DOHH2 (cell line): ENCODE measurements around the gene SPSB1.

Source experiments
- H3F3A ChIP-seq: fragments of 200-600 bp; sonication (generic), shearing (Covaris generic); 2 replicates; pipeline ENCODE4 v1.6.0; 2016; ENCODE audit warnings: antibody characterized with exemption, mild to moderate bottlenecking; ENCODE audit not compliant: control insufficient read depth, insufficient read depth
- H3K27ac ChIP-seq: fragments of 200-600 bp; sonication (generic); 2 replicates; pipeline ENCODE4 v1.5.1; 2014; ENCODE audit warnings: low read depth, mild to moderate bottlenecking, low read length, moderate library complexity
- H3K27me3 ChIP-seq: fragments of 200-600 bp; sonication (generic); 2 replicates; pipeline ENCODE4 v1.6.1; 2014; ENCODE audit warnings: mild to moderate bottlenecking, low read length, mixed read lengths; ENCODE audit not compliant: control insufficient read depth
- H3K36me3 ChIP-seq: fragments of 200-600 bp; sonication (generic); 2 replicates; pipeline ENCODE4 v1.6.1; 2014; ENCODE audit warnings: mild to moderate bottlenecking, low read length, moderate library complexity, mixed read lengths; ENCODE audit not compliant: control insufficient read depth
- H3K4me1 ChIP-seq: fragments of 200-600 bp; sonication (generic); 2 replicates; pipeline ENCODE4 v1.6.1; 2014; ENCODE audit warnings: mild to moderate bottlenecking, low read length, mixed read lengths; ENCODE audit not compliant: control insufficient read depth
- H3K4me2 ChIP-seq: fragments of 200-600 bp; sonication (generic); 2 replicates; pipeline ENCODE4 v1.6.0; 2014; ENCODE audit warnings: mild to moderate bottlenecking, low read length, moderate library complexity
- H3K4me3 ChIP-seq: fragments of 200-600 bp; sonication (generic); 2 replicates; pipeline ENCODE4 v1.5.1; 2014; ENCODE audit warnings: mild to moderate bottlenecking, low read length, mixed read lengths
- H3K79me2 ChIP-seq: fragments of 200-600 bp; sonication (generic); 2 replicates; pipeline ENCODE4 v1.6.1; 2014; ENCODE audit warnings: mild to moderate bottlenecking, low read length, mixed read lengths; ENCODE audit not compliant: control insufficient read depth
- H3K9me2 ChIP-seq: fragments of 200-600 bp; sonication (generic); replicated peaks from 2 replicates; pipeline ENCODE4 v1.6.1; 2014; ENCODE audit warnings: mild to moderate bottlenecking, low read length, mixed read lengths; ENCODE audit not compliant: control insufficient read depth
- H3K9me3 ChIP-seq: fragments of 200-600 bp; sonication (generic); 2 replicates; pipeline ENCODE4 v1.6.1; 2014; ENCODE audit warnings: antibody characterized with exemption, low read length, mixed read lengths; ENCODE audit not compliant: control insufficient read depth, insufficient read depth
- H4K20me1 ChIP-seq: fragments of 200-600 bp; sonication (generic); 2 replicates; pipeline ENCODE4 v1.6.0; 2014; ENCODE audit warnings: low read depth, mild to moderate bottlenecking, antibody characterized with exemption, low read length, moderate library complexity; ENCODE audit not compliant: control insufficient read depth, insufficient read depth
- EZH2phosphoT487 ChIP-seq: fragments of 200-600 bp; sonication (generic); IDR thresholded peaks from 2 replicates; pipeline ENCODE4 v1.6.1; 2017; ENCODE audit warnings: borderline replicate concordance, mild to moderate bottlenecking, antibody characterized with exemption, low read length, moderate library complexity, mixed read lengths
- TF ChIP-seq, protein P1 (sequence below): fragments of 200-600 bp; sonication (generic); IDR thresholded peaks from one replicate; pipeline ENCODE4 v1.5.1; 2014; ENCODE audit warnings: antibody characterized with exemption, mild to moderate bottlenecking, low read depth, low read length; ENCODE audit not compliant: poor library complexity, severe bottlenecking

Gene SPSB1

DNA sequence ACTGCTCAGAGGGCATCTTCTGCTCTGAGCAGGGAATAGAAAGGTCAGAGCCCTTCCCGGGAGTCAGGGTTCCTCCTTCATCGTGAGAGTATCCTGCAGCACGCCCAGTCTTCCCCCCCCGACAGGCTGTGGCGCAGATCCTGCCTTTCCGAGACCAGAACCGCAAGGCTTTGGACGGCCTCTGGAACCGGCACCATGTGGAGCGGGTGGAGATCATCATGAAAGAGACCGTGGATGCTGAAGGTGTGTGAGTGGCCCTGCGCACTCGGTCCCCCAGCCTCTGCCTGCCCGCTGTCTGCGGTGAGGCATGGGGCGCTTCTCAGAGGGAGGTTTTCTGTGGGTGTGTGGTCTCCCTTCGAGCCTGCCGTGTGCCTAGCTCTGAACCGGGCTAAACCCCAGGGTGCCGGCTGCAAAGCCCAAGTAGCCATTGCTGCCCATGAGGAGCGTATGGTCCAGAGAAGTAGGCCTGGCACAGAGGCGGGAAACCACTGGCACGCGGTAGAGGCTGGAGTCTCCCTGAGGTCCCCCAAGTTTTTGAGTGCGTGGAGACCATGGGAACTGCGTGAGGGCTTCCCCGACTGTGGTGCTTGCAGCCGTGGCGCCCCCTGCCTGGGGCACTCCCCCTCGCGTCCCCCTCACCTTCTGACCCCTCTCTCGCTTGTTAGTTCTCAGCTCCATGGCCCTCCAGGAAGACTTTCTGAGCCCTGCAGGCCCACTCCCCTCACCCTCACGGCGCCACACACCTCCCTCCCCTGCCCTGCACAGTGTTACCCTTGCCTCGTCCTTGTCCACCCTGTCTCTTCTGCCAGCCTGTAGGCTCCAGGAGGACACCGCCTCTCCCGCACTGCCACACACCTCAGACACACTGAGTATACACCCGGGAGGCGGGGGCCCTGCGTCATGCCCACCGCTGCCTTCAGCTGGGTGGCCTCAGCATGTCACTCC is 45.6 kb upstream of the SPSB1 start:
- TF ChIP-seq, protein P1, sequence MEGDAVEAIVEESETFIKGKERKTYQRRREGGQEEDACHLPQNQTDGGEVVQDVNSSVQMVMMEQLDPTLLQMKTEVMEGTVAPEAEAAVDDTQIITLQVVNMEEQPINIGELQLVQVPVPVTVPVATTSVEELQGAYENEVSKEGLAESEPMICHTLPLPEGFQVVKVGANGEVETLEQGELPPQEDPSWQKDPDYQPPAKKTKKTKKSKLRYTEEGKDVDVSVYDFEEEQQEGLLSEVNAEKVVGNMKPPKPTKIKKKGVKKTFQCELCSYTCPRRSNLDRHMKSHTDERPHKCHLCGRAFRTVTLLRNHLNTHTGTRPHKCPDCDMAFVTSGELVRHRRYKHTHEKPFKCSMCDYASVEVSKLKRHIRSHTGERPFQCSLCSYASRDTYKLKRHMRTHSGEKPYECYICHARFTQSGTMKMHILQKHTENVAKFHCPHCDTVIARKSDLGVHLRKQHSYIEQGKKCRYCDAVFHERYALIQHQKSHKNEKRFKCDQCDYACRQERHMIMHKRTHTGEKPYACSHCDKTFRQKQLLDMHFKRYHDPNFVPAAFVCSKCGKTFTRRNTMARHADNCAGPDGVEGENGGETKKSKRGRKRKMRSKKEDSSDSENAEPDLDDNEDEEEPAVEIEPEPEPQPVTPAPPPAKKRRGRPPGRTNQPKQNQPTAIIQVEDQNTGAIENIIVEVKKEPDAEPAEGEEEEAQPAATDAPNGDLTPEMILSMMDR, result no peak
- TF ChIP-seq EZH2phosphoT487, result no peak
- no peaks in the 10 kb centered on the region for H3F3A ChIP-seq
- no peaks in the 10 kb centered on the region for H4K20me1 ChIP-seq
- no peaks in the 10 kb centered on the region for H3K36me3 ChIP-seq
- H3K4me2 ChIP-seq, result no peak overlapping the region
- no peaks in the 10 kb centered on the region for H3K9me2 ChIP-seq
- H3K4me1 ChIP-seq, result no peaks in the 10 kb centered on the region
- no peaks in the 10 kb centered on the region for H3K9me3 ChIP-seq
- no peaks in the 10 kb centered on the region for H3K79me2 ChIP-seq
- no peak overlapping the region for H3K27ac ChIP-seq
- H3K4me3 ChIP-seq, result no peak overlapping the region
- no peaks in the 10 kb centered on the region for H3K27me3 ChIP-seq

DNA sequence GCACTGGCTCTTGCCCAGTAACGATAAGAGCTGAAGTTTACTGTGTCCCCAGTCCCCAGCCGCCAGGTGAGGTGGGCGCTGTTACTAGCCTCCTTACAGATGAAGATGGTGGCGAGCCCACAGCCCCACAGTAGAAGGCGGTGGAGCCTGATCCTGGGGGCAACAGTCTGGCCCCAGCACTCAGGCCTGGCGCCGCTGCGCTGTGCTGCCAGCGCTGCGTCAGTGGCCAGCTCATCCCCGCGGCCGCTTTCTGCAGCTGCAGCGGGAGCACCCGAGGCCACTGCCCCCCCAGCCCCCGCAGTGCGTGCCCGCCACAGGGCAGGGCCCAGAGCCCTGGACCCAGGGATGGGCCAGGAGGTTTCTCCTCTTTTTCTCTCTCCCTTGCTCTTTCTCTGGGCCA is 44.8 kb upstream of the SPSB1 start:
- no peak for TF ChIP-seq EZH2phosphoT487
- TF ChIP-seq, protein P1, result no peak
- Histone ChIP-seq H3F3A (no peaks in the 10 kb centered on the region), H3K27me3 (no peaks in the 10 kb centered on the region), H3K9me2 (no peaks in the 10 kb centered on the region), H3K4me3 (no peak overlapping the region), H3K4me2 (no peak overlapping the region), H3K9me3 (no peaks in the 10 kb centered on the region), H4K20me1 (no peaks in the 10 kb centered on the region), H3K4me1 (no peaks in the 10 kb centered on the region), H3K79me2 (no peaks in the 10 kb centered on the region), H3K27ac (no peak overlapping the region), H3K36me3 (no peaks in the 10 kb centered on the region)

DNA sequence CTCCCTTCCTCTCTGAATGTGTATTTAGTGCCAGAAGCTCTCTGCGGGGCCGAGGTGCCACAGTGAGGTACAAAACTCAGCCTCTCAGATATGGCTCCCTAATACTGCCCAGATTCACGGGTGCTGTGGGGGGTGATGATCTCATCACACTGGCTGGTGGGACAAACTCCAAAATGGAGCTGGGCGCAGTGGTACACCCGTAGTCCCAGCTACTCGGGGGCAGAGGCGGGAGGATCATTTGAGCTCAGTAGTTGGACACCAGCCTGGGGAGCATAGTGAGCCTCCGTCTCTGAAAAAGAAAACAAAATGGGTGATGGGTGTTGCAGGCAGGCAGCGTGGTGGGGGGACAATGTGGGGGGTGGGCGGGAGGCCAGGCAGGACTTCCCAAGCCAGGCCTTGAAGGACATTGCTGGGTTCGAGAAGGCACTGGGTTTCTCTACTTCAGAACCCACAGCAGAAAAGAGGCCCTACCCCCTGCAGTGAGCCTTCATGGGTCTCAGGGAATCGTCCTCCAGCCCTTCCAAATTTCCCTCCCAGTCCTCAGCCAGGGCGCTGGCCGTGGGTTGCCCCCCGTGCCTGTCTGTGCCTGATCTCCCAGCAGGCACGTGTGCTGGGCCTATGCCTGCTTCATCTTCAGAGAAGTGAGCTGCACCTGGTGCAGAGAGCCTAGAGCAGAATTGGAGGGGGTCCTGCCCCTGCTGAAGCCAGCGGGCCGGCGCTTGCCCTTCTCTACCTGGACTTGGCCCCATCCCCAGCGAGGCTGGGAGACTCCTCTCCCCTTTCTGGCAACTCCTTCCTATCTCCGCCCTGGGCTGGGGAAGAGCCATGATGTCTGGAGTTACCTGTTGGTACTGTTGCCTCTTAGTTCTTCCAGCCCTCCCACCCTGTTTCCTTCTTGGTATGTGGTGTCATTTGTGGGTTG is 44.1 kb upstream of the SPSB1 start:
- no peaks in the 10 kb centered on the region for H3K4me1 ChIP-seq
- no peak for TF ChIP-seq EZH2phosphoT487
- TF ChIP-seq, protein P1, result no peak
- H3F3A ChIP-seq, result no peaks in the 10 kb centered on the region
- H3K27ac ChIP-seq, result no peak overlapping the region
- no peak overlapping the region for H3K4me2 ChIP-seq
- H4K20me1 ChIP-seq, result no peaks in the 10 kb centered on the region
- H3K9me3 ChIP-seq, result no peaks in the 10 kb centered on the region
- H3K79me2 ChIP-seq, result no peaks in the 10 kb centered on the region
- H3K27me3 ChIP-seq, result no peaks in the 10 kb centered on the region
- H3K4me3 ChIP-seq, result no peak overlapping the region
- H3K9me2 ChIP-seq, result no peaks in the 10 kb centered on the region
- H3K36me3 ChIP-seq, result no peaks in the 10 kb centered on the region
